ENCODE measurements around the gene E2F2. TPM values are rescaled to one million over a fixed set of nuclear protein-coding genes. Genes with fewer than 3 reads are reported as not detected.

Gene E2F2
- total and polyA plus RNA-seq, 2 experiments from 2014 or later: 0.85 to 1.2 TPM

DNA sequence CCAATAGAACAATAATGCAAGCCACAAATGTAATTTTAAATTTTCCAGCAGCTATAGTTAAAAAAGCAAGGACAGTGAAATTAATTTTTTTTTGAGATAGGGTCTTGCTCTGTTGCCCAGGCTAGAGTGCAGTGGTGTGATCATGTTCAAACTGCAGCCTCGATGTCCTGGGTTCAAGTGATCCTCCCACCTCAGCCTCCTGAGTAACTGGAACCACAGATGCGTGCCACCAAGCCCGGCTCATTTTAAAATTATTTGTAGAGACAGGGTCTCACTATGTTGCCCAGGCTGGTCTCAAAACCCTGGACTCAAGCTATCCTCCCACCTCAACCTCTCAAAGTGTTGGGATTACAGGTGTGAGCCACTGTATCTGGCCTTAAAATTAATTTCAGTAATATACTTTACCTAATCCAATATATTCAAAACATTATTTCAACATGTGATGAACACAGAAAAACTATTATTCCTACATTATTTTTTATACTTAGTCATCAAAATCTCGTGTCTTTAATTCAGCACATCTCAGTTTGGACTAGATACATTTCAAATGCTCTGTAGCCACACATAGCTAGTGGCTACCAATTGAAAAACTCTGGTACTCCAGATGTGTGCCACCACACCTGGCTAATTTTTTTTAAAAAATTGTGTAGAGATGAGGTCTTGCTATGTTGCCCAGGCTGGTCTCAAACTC is 39.1 kb upstream of the E2F2 start:
- H3K36me3 ChIP-seq (replicated peaks; ENCODE audit: insufficient read depth, low read depth): no peaks in the 10 kb centered on the region
- H2AFZ ChIP-seq: no peak overlapping the region
- H3K4me1 ChIP-seq (ENCODE audit: insufficient read depth): peaks cover 8% of the 10 kb centered on the region
- 96% methylated on average over 4 of the region's 4 CpGs for WGBS (ENCODE audit: low lambda C conversion rate, missing lambda C conversion rate)
- H3K9me2 ChIP-seq (replicated peaks; ENCODE audit: insufficient read depth): no peaks in the 10 kb centered on the region
- no peak for TF ChIP-seq EZH2 (IDR thresholded peaks at IDR 0.05; ENCODE audit: borderline replicate concordance)
- TF ChIP-seq, protein P1, sequence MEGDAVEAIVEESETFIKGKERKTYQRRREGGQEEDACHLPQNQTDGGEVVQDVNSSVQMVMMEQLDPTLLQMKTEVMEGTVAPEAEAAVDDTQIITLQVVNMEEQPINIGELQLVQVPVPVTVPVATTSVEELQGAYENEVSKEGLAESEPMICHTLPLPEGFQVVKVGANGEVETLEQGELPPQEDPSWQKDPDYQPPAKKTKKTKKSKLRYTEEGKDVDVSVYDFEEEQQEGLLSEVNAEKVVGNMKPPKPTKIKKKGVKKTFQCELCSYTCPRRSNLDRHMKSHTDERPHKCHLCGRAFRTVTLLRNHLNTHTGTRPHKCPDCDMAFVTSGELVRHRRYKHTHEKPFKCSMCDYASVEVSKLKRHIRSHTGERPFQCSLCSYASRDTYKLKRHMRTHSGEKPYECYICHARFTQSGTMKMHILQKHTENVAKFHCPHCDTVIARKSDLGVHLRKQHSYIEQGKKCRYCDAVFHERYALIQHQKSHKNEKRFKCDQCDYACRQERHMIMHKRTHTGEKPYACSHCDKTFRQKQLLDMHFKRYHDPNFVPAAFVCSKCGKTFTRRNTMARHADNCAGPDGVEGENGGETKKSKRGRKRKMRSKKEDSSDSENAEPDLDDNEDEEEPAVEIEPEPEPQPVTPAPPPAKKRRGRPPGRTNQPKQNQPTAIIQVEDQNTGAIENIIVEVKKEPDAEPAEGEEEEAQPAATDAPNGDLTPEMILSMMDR (IDR thresholded peaks at IDR 0.05; ENCODE audit: poor library complexity): no peak
- TF ChIP-seq EZH2phosphoT487 (IDR thresholded peaks at IDR 0.05; ENCODE audit: low read depth, severe bottlenecking, unreplicated experiment): no peak
- no peak overlapping the region for H3K4me2 ChIP-seq
- no peak overlapping the region for H3K27ac ChIP-seq
- H3K27me3 ChIP-seq: no peaks in the 10 kb centered on the region
- DNase-seq (ENCODE audit: low spot score): no peak
- no peaks in the 10 kb centered on the region for H3K9me3 ChIP-seq (ENCODE audit: low read depth)
- H4K20me1 ChIP-seq (ENCODE audit: insufficient read depth, poor library complexity, severe bottlenecking): no peaks in the 10 kb centered on the region
- H3K4me3 ChIP-seq: no peak overlapping the region
- no peaks in the 10 kb centered on the region for H3K79me2 ChIP-seq

DNA sequence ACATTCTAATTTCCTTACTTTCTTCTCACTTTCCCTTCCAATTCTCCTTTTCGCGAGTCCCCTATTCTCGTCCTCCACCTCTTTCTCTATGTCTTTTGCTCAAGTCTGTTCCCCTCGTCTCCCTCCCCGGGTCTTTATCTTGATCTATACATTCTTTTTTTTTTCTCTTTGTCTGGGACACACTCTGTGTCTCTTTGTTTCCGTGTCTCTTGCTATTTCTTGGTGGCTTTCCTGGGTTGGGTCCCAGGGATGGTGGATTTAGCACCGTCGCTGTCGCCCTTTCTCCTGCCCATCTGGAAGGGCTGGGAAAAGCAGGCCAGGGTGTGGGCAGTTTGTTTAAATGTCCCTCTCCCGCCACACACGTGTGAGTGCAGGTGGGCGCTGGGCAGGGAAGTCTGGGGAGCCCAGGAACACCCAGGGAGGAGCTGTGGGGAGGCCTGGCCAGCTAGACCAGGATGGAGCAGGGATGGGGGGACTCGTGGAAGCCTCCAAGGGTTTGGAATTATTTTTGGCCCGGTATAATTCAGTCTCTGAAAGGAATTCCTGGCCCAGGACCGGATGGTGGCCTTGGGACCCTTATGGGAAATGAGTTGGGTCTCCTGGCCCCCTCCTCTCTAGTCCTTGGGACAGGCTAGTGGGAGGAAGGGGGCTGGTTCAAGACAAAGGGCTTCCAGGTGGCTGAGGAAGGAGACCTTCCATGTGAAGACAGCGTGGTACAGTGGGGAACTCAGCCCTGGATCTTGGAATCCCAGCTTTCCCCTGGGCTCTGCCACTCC is 37.8 kb upstream of the E2F2 start:
- H3K9me2 ChIP-seq (replicated peaks; ENCODE audit: insufficient read depth): no peaks in the 10 kb centered on the region
- H3K79me2 ChIP-seq: no peaks in the 10 kb centered on the region
- H3K27ac ChIP-seq: peak overlapping the region; percentile 86
- peak overlapping the region; percentile 76 for H3K4me2 ChIP-seq
- H2AFZ ChIP-seq: peak overlapping the region; percentile 71
- H3K9me3 ChIP-seq (ENCODE audit: low read depth): no peaks in the 10 kb centered on the region
- no peaks in the 10 kb centered on the region for H3K36me3 ChIP-seq (replicated peaks; ENCODE audit: insufficient read depth, low read depth)
- 31% methylated on average over 16 of the region's 16 CpGs for WGBS (ENCODE audit: low lambda C conversion rate, missing lambda C conversion rate)
- peak overlapping the region; percentile 10 for H3K4me3 ChIP-seq
- H3K4me1 ChIP-seq (ENCODE audit: insufficient read depth): peaks cover 19% of the 10 kb centered on the region
- no peaks in the 10 kb centered on the region for H4K20me1 ChIP-seq (ENCODE audit: insufficient read depth, poor library complexity, severe bottlenecking)
- H3K27me3 ChIP-seq: no peaks in the 10 kb centered on the region
- DNase-seq (ENCODE audit: low spot score): no peak
- TF ChIP-seq EZH2 (IDR thresholded peaks at IDR 0.05; ENCODE audit: borderline replicate concordance) (no peak), EZH2phosphoT487 (IDR thresholded peaks at IDR 0.05; ENCODE audit: low read depth, severe bottlenecking, unreplicated experiment) (no peak)
- TF ChIP-seq, protein P1 (IDR thresholded peaks at IDR 0.05; ENCODE audit: poor library complexity): no peak

DNA sequence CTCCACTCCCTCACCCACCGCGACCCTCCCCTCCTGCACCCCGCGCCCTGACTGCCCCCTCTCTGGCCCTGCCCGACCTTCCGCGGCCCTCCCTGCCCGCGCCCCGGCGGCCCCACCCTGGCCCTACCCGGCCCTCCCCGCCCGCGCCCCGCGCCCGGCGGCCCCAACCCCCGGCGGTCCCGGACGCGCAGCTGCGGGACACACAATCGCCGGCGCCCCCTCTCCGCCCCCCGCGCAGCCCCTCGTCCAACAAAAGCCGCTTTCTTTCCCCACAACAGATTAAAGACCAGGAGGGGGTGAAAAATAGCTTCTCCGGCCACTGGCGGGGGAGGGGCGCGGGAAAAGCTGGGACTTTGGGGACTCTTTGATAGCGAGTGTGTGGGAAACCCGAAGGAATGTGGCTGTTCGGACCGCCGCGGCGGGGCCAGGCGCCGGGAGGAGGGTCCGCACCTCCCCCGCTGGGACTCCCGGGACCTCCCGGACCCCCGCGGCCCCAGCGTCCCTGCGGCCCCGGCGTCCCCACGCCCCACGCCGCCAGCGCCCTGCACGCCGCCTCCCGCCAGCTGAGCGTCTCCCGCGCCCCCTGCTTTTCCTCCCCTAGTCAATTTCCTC is 37.1 kb upstream of the E2F2 start:
- Histone ChIP-seq H3K9me2 (replicated peaks; ENCODE audit: insufficient read depth) (no peaks in the 10 kb centered on the region), H3K27ac (peak overlapping the region; percentile 86), H4K20me1 (ENCODE audit: insufficient read depth, poor library complexity, severe bottlenecking) (no peaks in the 10 kb centered on the region), H3K4me3 (peak overlapping the region; percentile 10), H3K9me3 (ENCODE audit: low read depth) (no peaks in the 10 kb centered on the region), H3K27me3 (no peaks in the 10 kb centered on the region), H3K4me2 (peak overlapping the region; percentile 76), H3K4me1 (ENCODE audit: insufficient read depth) (peaks cover 26% of the 10 kb centered on the region), H2AFZ (peak overlapping the region; percentile 71), H3K36me3 (replicated peaks; ENCODE audit: insufficient read depth, low read depth) (no peaks in the 10 kb centered on the region), H3K79me2 (no peaks in the 10 kb centered on the region)
- no peak for TF ChIP-seq EZH2 (IDR thresholded peaks at IDR 0.05; ENCODE audit: borderline replicate concordance)
- no peak for TF ChIP-seq EZH2phosphoT487 (IDR thresholded peaks at IDR 0.05; ENCODE audit: low read depth, severe bottlenecking, unreplicated experiment)
- TF ChIP-seq, protein P1 (IDR thresholded peaks at IDR 0.05; ENCODE audit: poor library complexity): no peak
- 2% methylated on average over 22 of the region's 66 CpGs for WGBS (ENCODE audit: low lambda C conversion rate, missing lambda C conversion rate)
- DNase-seq (ENCODE audit: low spot score): no peak
